ENCODE results near the gene PHACTR3.

Gene PHACTR3

DNA sequence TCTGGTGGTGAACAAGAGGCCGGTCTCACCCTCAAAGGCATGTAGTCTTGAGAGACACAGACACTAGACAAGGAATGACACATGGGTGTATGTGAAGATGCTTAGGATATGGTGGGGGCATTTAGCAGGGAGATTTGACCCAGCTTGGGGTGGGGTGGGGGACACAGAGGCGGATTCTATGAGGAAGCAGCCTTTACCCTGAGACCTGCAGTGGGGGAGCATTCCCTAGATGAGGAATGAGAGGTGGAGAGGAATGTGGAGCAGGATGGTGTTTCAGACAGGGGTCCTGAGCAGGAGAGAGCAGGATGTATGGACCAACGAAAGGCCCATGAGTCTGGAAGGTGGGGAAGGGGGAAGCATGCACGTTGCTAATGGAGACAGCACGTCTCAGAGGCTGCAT, 57.8 kb downstream of the PHACTR3 start:
- no peaks in the 10 kb centered on the region for H3K36me3 ChIP-seq (ENCODE audit: control insufficient read depth, low read depth, low read length)

DNA sequence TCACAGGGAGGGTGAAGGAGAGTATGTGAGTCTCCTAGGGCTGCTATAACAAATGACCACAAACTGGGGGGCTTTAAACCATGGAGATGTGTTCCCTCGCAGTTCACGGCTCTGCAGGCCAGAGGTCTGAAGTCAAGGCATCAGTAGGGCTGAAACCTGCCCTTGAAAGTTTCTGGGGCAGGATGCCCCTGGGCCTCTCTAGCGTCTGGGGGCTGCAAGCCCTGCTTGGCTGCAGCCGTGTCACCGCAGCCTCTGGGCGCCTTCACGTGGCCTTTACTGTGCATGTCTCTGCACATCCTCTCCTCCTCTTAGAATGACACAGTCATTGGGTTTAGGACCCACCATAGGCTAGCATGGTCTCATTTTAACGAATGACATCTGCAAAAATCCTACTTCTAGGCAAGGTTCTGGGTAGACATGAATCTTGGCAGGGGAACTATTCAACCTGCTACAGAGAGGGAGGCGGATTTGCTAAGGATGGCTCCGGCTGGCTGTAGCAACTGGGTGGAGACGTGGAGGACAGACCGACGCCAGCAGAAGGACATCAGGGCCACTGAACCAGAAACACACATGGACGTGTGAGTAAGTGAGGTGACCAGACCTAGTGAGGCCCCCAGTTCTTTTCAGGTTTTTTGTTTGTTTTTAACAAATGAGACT, 58.6 kb downstream of the PHACTR3 start:
- no peaks in the 10 kb centered on the region for H3K4me1 ChIP-seq (ENCODE audit: control insufficient read depth, low read depth, low read length)
- H3K4me3 ChIP-seq (ENCODE audit: low read length) = no peak overlapping the region
- H3K9ac ChIP-seq (ENCODE audit: low read length) = no peak overlapping the region
- no peaks in the 10 kb centered on the region for H3K9me3 ChIP-seq (ENCODE audit: control insufficient read depth, low read depth, low read length)
- no peaks in the 10 kb centered on the region for H3K27me3 ChIP-seq (ENCODE audit: control insufficient read depth, insufficient read depth, low read length)
- no peaks in the 10 kb centered on the region for H3K36me3 ChIP-seq (ENCODE audit: control insufficient read depth, low read depth, low read length)
- H3K27ac ChIP-seq (ENCODE audit: low read length) = no peak overlapping the region

More for the DNA sequence above, 57.8 kb downstream of the PHACTR3 start:
- Histone ChIP-seq H3K27me3 (ENCODE audit: control insufficient read depth, insufficient read depth, low read length) (no peaks in the 10 kb centered on the region), H3K9ac (ENCODE audit: low read length) (no peak overlapping the region), H3K27ac (ENCODE audit: low read length) (no peak overlapping the region), H3K9me3 (ENCODE audit: control insufficient read depth, low read depth, low read length) (peaks cover 8% of the 10 kb centered on the region), H3K4me1 (ENCODE audit: control insufficient read depth, low read depth, low read length) (no peaks in the 10 kb centered on the region), H3K4me3 (ENCODE audit: low read length) (no peak overlapping the region)

DNA sequence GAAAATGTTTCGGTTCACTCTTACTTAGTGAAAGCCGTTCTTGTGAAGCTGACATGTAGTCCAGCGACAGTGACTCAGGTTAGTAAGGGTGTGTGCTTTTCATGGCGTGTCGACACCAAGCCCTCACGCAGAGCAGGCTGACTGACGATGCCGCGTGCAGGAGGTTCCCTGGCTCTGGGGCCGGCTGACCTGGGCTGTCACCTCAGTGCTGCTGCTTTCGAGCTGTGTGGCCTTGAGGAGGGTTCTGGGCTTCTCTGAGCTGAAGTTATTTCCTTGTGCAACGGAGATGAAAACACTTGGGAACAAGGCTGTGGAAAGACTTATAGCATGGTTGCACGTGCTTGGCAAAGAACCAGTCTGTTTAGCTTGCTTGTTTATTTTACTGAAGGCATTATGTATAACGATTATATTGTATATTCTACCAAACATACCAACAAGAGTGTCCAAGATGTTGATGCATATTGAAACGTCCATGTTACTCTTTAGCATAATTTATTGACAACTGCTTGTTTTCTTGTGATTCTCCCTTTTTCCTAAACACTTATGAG, 59.2 kb downstream of the PHACTR3 start:
- no peaks in the 10 kb centered on the region for H3K36me3 ChIP-seq (ENCODE audit: control insufficient read depth, low read depth, low read length)
- no peak overlapping the region for H3K27ac ChIP-seq (ENCODE audit: low read length)
- no peaks in the 10 kb centered on the region for H3K9me3 ChIP-seq (ENCODE audit: control insufficient read depth, low read depth, low read length)
- no peak overlapping the region for H3K9ac ChIP-seq (ENCODE audit: low read length)
- H3K4me1 ChIP-seq (ENCODE audit: control insufficient read depth, low read depth, low read length) = no peaks in the 10 kb centered on the region
- H3K27me3 ChIP-seq (ENCODE audit: control insufficient read depth, insufficient read depth, low read length) = no peaks in the 10 kb centered on the region
- no peak overlapping the region for H3K4me3 ChIP-seq (ENCODE audit: low read length)

DNA sequence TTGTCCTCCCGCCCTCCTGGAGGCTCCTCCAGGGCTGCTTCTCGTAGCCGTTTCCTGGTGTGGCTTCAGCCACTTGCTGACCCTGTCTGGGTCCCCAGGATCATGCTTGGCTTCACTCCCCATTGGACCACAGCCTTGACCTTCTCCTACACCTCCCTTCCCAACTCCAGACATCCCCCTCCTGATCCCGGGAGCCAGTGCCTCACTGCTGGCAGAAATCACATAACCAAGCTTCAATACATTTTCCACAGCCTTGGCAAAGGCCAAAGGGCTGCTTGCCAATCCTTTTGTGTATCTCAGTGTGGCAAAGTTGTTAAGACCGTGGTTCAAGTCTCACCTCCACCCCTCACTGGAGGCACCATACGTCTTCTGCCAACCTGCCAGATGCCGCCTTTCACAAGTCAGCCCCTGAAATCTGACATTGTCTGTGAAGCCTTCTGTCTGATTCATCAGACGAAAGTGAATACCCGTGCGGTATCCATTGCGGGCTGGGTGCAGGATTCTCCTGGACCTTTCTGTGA, 60.1 kb downstream of the PHACTR3 start:
- Histone ChIP-seq H3K9ac (ENCODE audit: low read length) (no peak overlapping the region), H3K36me3 (ENCODE audit: control insufficient read depth, low read depth, low read length) (no peaks in the 10 kb centered on the region), H3K27ac (ENCODE audit: low read length) (no peak overlapping the region), H3K4me3 (ENCODE audit: low read length) (no peak overlapping the region), H3K27me3 (ENCODE audit: control insufficient read depth, insufficient read depth, low read length) (no peaks in the 10 kb centered on the region), H3K9me3 (ENCODE audit: control insufficient read depth, low read depth, low read length) (no peaks in the 10 kb centered on the region), H3K4me1 (ENCODE audit: control insufficient read depth, low read depth, low read length) (no peaks in the 10 kb centered on the region)

DNA sequence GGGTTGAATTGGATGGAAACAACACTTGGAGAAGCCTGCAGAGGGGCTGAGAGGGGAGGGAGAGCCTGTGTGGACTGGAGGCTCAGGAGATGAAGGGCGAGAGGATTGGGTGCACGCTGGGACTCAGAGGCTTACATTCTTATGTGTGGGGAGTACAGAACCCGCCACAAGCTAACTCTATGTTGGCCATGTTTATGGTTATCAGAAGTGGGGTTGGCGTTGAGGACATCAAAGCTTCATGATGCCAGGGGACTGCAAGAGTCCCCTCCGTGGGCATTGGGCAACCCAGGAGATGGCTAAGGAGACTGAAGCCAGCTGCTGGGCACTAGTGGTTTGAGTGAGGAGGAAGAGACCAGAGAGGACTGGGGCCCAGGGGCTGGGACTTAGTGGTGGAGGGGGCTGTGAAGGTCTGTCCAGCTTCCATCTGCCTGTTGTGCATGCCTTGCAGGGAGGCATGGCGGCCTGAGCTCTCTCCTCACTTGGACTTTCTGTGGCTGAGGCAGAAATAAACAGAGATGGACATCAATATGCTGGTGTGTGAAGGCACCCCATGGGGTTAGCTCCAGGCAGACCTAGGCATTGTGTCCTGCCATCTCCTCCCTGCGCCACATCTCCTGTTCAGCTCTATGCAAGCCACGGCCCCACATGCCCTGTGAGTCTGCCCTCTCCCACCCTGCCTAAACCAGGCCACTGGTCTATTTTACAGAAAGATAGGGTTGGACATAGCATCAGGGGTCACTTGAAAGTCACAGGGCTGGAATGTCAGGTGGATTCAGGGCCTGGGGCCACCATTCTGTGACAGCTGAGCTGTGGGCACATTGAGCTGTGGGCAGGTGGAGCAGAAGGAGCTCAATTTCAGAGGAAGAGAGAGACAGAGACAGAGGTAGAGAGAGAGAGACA, 61.6 kb downstream of the PHACTR3 start:
- Histone ChIP-seq H3K4me1 (ENCODE audit: control insufficient read depth, low read depth, low read length) (no peaks in the 10 kb centered on the region), H3K27ac (ENCODE audit: low read length) (no peak overlapping the region), H3K4me3 (ENCODE audit: low read length) (no peak overlapping the region), H3K36me3 (ENCODE audit: control insufficient read depth, low read depth, low read length) (no peaks in the 10 kb centered on the region), H3K9me3 (ENCODE audit: control insufficient read depth, low read depth, low read length) (no peaks in the 10 kb centered on the region), H3K27me3 (ENCODE audit: control insufficient read depth, insufficient read depth, low read length) (no peaks in the 10 kb centered on the region), H3K9ac (ENCODE audit: low read length) (no peak overlapping the region)

DNA sequence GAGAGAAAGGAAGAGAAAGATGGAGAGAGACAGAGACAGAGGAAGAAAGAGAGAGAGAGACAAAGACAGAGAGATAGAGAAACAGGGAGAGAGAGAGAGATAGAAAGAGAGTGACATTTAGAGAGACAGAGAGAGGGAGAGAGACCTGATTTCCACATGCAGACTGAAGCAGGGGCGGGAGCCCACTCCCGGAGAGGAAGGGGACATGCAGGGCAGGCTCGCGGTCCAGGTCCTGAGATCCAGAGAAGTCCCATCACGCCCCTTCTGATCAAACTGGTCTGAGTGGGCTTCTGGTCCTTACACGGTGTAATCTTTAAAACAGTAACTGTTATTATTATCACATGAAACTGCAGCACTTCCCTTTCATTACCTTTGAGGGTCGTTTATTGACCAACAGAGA, 62.2 kb downstream of the PHACTR3 start:
- Histone ChIP-seq H3K9ac (ENCODE audit: low read length) (no peak overlapping the region), H3K4me1 (ENCODE audit: control insufficient read depth, low read depth, low read length) (no peaks in the 10 kb centered on the region), H3K27ac (ENCODE audit: low read length) (no peak overlapping the region), H3K9me3 (ENCODE audit: control insufficient read depth, low read depth, low read length) (no peaks in the 10 kb centered on the region), H3K4me3 (ENCODE audit: low read length) (no peak overlapping the region), H3K27me3 (ENCODE audit: control insufficient read depth, insufficient read depth, low read length) (no peaks in the 10 kb centered on the region), H3K36me3 (ENCODE audit: control insufficient read depth, low read depth, low read length) (no peaks in the 10 kb centered on the region)

DNA sequence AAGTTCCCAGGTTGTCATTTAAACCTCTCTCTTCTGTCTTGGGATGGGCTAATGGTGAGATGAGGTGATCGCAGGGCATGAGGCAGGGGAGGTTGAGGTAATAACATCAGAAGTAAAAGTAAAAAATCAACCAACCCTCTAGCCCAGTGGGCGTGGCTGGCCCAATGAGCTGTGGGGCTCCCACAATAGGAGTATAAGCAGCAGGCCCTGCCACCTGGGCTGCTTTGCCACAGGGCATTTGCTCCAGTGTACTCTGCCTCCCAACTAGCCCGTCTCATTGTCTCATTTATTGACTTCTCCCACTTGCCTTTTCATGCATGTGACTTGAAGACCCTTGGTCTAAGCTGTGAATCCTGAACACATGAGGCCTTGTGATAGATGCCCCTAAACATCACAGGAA, 62.8 kb downstream of the PHACTR3 start:
- no peaks in the 10 kb centered on the region for H3K36me3 ChIP-seq (ENCODE audit: control insufficient read depth, low read depth, low read length)
- no peak overlapping the region for H3K9ac ChIP-seq (ENCODE audit: low read length)
- H3K4me1 ChIP-seq (ENCODE audit: control insufficient read depth, low read depth, low read length) = no peaks in the 10 kb centered on the region
- no peak overlapping the region for H3K4me3 ChIP-seq (ENCODE audit: low read length)
- H3K27me3 ChIP-seq (ENCODE audit: control insufficient read depth, insufficient read depth, low read length) = no peaks in the 10 kb centered on the region
- H3K9me3 ChIP-seq (ENCODE audit: control insufficient read depth, low read depth, low read length) = no peaks in the 10 kb centered on the region
- H3K27ac ChIP-seq (ENCODE audit: low read length) = no peak overlapping the region

DNA sequence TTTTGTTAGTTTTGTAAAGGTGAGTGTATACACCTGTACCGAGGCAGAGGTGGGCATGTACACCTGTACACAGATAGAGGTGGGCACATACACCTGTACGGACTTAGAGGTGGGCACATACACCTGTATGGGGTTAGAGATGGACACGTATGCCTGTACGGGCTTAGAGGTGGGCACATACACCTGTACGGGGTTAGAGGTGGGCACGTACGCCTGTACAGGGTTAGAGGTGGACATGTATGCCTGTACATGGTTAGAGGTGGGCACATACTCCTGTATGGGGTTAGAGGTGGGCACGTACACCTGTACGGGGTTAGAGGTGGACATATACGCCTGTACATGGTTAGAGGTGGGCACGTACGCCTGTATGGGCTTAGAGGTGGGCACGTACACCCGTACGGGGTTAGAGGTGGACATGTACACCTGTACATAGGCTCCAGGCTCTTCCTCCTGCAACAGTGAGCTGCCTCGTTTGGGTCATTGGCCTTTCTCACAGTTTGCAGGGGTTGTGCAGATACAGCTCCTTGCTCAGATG, 63.7 kb downstream of the PHACTR3 start:
- H3K36me3 ChIP-seq (ENCODE audit: control insufficient read depth, low read depth, low read length) = no peaks in the 10 kb centered on the region
- H3K4me1 ChIP-seq (ENCODE audit: control insufficient read depth, low read depth, low read length) = no peaks in the 10 kb centered on the region
- H3K4me3 ChIP-seq (ENCODE audit: low read length) = no peak overlapping the region
- H3K27me3 ChIP-seq (ENCODE audit: control insufficient read depth, insufficient read depth, low read length) = no peaks in the 10 kb centered on the region
- no peak overlapping the region for H3K9ac ChIP-seq (ENCODE audit: low read length)
- H3K27ac ChIP-seq (ENCODE audit: low read length) = no peak overlapping the region
- no peaks in the 10 kb centered on the region for H3K9me3 ChIP-seq (ENCODE audit: control insufficient read depth, low read depth, low read length)

DNA sequence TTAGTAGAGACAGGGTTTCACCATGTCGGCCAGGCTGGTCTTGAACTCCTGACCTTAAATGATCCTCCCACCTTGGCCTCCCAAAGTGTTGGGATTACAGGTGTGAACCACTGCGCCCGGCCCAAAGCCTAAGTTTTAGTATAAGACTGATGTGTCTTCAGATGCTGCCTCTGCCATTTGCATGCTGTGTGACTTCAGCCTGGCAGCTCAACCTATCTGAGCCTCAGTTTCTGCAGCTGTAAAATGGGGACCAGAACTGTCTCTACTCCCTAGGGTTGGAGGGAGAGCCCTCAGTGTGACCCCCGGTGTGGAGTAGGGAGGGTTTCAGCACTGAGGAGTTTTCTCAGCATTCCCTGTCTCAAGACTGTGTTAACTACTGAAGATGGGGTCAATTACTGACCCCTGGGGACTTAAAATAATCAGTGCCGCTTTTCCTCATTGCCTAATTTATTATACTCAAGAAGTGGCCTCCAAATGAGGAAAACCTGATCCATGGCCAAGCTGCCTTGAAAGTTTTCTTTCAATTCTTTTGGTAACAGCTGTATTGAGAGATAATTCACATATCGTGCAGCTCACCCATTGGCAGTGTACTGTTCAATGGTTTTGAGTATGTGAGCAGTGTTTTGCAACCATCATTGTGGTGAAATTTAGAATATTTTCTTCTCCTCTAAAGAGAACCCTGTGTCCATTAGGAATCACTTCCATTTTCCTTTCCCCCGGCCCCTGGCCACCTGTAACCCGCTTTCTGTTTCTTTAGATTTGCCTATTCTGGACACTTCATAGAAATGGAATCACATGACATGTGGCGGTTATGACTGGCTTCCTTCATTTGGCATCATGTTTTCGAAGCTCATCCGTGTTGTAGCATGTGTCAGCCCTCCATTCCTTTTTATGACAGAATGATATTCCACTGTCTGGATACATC, 64.8 kb downstream of the PHACTR3 start:
- Histone ChIP-seq H3K4me3 (ENCODE audit: low read length) (no peak overlapping the region), H3K27me3 (ENCODE audit: control insufficient read depth, insufficient read depth, low read length) (no peaks in the 10 kb centered on the region), H3K9ac (ENCODE audit: low read length) (no peak overlapping the region), H3K27ac (ENCODE audit: low read length) (no peak overlapping the region), H3K4me1 (ENCODE audit: control insufficient read depth, low read depth, low read length) (no peaks in the 10 kb centered on the region), H3K36me3 (ENCODE audit: control insufficient read depth, low read depth, low read length) (no peaks in the 10 kb centered on the region), H3K9me3 (ENCODE audit: control insufficient read depth, low read depth, low read length) (no peaks in the 10 kb centered on the region)

DNA sequence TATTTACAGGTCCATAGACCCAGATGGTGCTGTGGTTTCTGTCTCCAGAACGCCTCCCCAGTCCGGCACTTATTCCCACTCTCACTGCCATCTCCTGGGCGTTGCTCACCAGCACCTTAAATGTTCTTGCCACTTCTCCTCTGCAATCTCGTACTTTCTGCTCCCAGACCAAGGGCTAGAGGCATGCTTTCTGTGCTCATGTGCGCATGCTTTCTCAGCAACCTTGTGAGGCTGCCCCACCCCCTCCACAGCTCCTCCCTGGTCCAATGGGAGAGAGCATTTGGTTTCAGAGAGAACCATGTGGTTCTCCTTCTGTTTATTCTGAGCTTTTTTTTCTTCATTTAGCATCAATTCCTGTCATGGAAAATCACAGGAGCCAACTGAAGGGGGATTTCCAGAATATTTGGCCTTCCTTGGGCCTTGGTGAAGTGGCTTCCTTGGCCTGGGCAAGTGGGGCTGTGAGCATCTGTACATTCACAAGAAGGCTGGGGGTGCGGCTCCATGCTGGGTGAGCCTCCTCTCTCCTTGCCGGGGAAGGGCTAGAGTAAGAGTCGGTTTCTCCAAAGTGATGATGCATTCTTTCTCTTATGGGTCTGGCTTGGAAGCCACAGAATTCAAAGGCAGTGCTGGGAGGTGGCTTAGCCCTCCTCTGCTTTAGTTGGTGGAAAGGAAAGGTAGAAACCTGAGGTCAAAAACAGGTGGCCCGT, 66.6 kb downstream of the PHACTR3 start:
- no peak overlapping the region for H3K9ac ChIP-seq (ENCODE audit: low read length)
- H3K27me3 ChIP-seq (ENCODE audit: control insufficient read depth, insufficient read depth, low read length) = no peaks in the 10 kb centered on the region
- H3K9me3 ChIP-seq (ENCODE audit: control insufficient read depth, low read depth, low read length) = no peaks in the 10 kb centered on the region
- H3K4me3 ChIP-seq (ENCODE audit: low read length) = no peak overlapping the region
- H3K36me3 ChIP-seq (ENCODE audit: control insufficient read depth, low read depth, low read length) = no peaks in the 10 kb centered on the region
- H3K27ac ChIP-seq (ENCODE audit: low read length) = no peak overlapping the region
- H3K4me1 ChIP-seq (ENCODE audit: control insufficient read depth, low read depth, low read length) = no peaks in the 10 kb centered on the region
